ENCODE data around the gene ZCCHC7. TPM values are rescaled to one million over a fixed set of nuclear protein-coding genes. Genes with fewer than 3 reads are reported as not detected.
"Not testable (repeated sequence)": the region's sequence is repeated elsewhere in the genome, so short reads cannot be mapped to it uniquely, and the experiment has no call there.

Gene ZCCHC7
- total RNA-seq, 1 donor from 2014 or later = 9.9 TPM

GRCh38 chr9:37120843-37121335 is 515 bp downstream of the ZCCHC7 start:
- not testable (repeated sequence) for DNase-seq (ENCODE audit: low read depth in 2 of 2)

- DNase-seq (ENCODE audit: low read depth in 2 of 2) = no peak
These were observed 1.5 kb downstream of the ZCCHC7 start for GRCh38 chr9:37121881-37122280.

- DNase-seq (ENCODE audit: low read depth in 2 of 2) = no peak
These were observed 5.9 kb downstream of the ZCCHC7 start for GRCh38 chr9:37126214-37126788.

GRCh38 chr9:37127018-37127417 is 6.6 kb downstream of the ZCCHC7 start:
- DNase-seq (ENCODE audit: low read depth in 2 of 2) = no peak

- DNase-seq (ENCODE audit: low read depth in 2 of 2) = no peak
These were observed 7.7 kb downstream of the ZCCHC7 start for GRCh38 chr9:37128051-37128450.

GRCh38 chr9:37134166-37134565 is 13.8 kb downstream of the ZCCHC7 start:
- DNase-seq (ENCODE audit: low read depth in 2 of 2) = no peak

- no peak for DNase-seq (ENCODE audit: low read depth in 2 of 2)
These were observed 20.6 kb downstream of the ZCCHC7 start for GRCh38 chr9:37141015-37141414.

- peak in 1 of 2 donors; percentile 48 for DNase-seq (ENCODE audit: low read depth in 2 of 2)
These were observed 24.4 kb downstream of the ZCCHC7 start for GRCh38 chr9:37144762-37145161.

GRCh38 chr9:37146410-37146809 is 26.0 kb downstream of the ZCCHC7 start:
- peak; percentile 13 to 50 for DNase-seq (ENCODE audit: low read depth in 2 of 2)

- DNase-seq (ENCODE audit: low read depth in 2 of 2) = no peak
These were observed 27.8 kb downstream of the ZCCHC7 start for GRCh38 chr9:37148181-37148580.

- peak in 1 of 2 donors; percentile 57 for DNase-seq (ENCODE audit: low read depth in 2 of 2)
These were observed 29.4 kb downstream of the ZCCHC7 start for GRCh38 chr9:37149666-37150308.

GRCh38 chr9:37150415-37150814 is 30.0 kb downstream of the ZCCHC7 start:
- no peak for DNase-seq (ENCODE audit: low read depth in 2 of 2)

- DNase-seq (ENCODE audit: low read depth in 2 of 2) = no peak
These were observed 31.4 kb downstream of the ZCCHC7 start for GRCh38 chr9:37151812-37152211.

- no peak for DNase-seq (ENCODE audit: low read depth in 2 of 2)
These were observed 32.0 kb downstream of the ZCCHC7 start for GRCh38 chr9:37152365-37152764.

GRCh38 chr9:37155601-37156000 is 35.2 kb downstream of the ZCCHC7 start:
- DNase-seq (ENCODE audit: low read depth in 2 of 2) = no peak

GRCh38 chr9:37156205-37156604 is 35.8 kb downstream of the ZCCHC7 start:
- no peak for DNase-seq (ENCODE audit: low read depth in 2 of 2)

- peak in 1 of 2 donors; percentile 41 for DNase-seq (ENCODE audit: low read depth in 2 of 2)
These were observed 36.5 kb downstream of the ZCCHC7 start for GRCh38 chr9:37156781-37157356.

GRCh38 chr9:37157726-37158377 is 37.5 kb downstream of the ZCCHC7 start:
- no peak for DNase-seq (ENCODE audit: low read depth in 2 of 2)

GRCh38 chr9:37163299-37163698 is 42.9 kb downstream of the ZCCHC7 start:
- DNase-seq (ENCODE audit: low read depth in 2 of 2) = no peak

GRCh38 chr9:37164335-37164734 is 44.0 kb downstream of the ZCCHC7 start:
- DNase-seq (ENCODE audit: low read depth in 2 of 2) = not testable (repeated sequence)

GRCh38 chr9:37165644-37166043 is 45.3 kb downstream of the ZCCHC7 start:
- DNase-seq (ENCODE audit: low read depth in 2 of 2) = no peak

GRCh38 chr9:37167456-37168047 is 47.2 kb downstream of the ZCCHC7 start:
- peak in 1 of 2 donors; percentile 12 for DNase-seq (ENCODE audit: low read depth in 2 of 2)
